NCI-H748 (cell line): ENCODE data around the gene SUGCT.

Experiments used
- DNase-seq: peaks from one replicate; lab custom pipeline; 2025; ENCODE audit not compliant: unreplicated experiment; lab: John Stamatoyannopoulos, UW

Gene SUGCT

GRCh38 chr7:40316176-40316575 is 181.4 kb downstream of the SUGCT start:
- no peak for DNase-seq

- DNase-seq, result no peak
Observed at GRCh38 chr7:40324914-40325313, 190.1 kb downstream of the SUGCT start.

DNA sequence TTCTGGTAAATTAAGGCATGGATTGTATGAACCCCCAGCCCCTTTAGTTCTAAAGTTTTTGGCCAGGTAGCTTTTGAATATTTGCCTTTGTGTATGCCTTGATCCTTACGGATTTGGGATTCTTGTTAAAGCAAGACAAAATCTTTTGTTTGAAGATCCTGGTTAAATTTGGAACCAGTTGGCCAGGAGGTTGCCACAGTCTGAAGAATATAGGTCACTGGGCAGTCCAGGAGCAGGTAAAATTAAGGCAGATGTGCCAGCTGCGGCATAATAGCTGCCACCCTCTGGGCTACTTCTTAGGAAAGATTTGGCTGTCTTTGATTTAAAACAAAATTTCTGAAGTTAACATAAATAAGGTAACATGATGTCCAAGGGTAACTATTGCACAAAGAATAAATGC is 192.3 kb downstream of the SUGCT start:
- no peak for DNase-seq

DNA sequence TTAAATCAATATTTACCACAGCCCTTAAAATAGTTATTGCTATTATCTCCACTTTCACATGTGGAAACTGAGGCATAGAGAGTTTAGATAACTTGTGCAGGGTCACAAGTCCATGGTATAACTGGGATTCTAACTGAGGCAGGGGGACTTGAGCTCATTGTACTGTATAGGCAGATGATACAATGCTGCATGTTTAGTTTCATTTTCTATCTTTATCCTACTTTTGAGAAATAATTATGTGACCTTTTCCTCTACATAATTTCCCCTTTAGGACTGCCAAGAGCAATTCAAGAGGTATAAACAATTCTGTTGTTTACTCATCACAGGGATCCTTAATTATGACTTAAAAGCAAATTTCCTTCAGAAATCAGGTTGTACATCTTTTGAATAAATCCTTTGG is 193.1 kb downstream of the SUGCT start:
- no peak for DNase-seq

GRCh38 chr7:40329601-40330153 is 194.9 kb downstream of the SUGCT start:
- DNase-seq, result peak; percentile 15

GRCh38 chr7:40330408-40330807 is 195.6 kb downstream of the SUGCT start:
- DNase-seq, result no peak

GRCh38 chr7:40331915-40332314 is 197.1 kb downstream of the SUGCT start:
- no peak for DNase-seq

DNA sequence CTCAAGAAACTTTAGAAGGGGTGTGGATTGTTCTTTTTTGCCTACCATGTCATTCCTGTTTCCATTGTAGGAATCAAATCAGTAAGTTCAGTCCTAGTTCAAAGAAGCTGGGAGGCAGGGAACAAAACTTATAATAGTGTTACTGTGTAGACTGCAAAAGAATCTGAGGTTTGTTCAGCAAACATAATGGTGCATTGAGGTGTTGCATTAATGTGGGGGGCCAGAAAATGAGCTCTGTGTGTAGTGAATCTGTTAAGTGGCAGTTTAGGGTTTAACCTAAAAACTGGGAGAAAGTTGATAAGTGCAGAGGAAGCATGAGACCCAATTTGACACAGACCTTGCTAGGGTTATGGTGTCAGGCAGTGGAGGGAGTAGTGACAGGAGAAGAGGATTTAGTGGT is 197.7 kb downstream of the SUGCT start:
- no peak for DNase-seq

DNA sequence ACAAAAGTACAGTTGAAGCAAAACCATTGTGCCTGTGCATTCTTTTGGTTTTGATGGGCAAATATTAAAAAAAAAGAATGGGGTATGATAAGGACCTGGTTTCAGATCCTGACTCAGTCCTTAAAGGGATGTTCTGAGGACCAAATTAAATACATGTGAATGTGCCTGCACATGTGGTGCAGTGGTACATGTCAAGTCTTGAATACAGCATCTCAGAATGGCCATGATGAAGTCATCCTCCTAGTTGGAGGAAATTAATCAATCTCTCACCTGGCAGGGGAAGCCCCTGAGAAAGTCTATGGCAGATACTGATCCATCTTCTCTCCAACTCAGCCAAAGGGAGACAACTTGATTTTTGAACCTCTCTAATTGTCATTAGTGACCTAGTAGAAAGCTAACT is 207.0 kb downstream of the SUGCT start:
- no peak for DNase-seq

DNA sequence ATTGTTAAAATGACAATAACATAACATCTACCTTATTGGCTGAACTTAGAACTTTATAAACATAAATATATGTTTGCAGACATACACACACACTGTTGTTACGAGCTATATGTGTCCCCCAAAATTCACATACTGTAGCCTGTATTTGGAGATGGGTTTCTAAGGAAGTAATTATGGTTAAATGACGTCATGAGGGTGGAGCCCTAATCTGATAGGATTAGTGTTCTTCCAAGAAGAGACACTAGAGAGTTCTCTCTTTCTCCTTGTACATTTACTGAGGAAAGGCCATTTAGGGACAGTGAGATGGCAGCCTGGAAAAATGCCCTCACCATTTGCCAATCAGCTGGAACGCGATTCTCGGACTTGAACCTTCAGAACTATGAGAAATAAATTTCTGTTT is 211.7 kb downstream of the SUGCT start:
- no peak for DNase-seq

GRCh38 chr7:40348126-40348728 is 213.4 kb downstream of the SUGCT start:
- no peak for DNase-seq

DNA sequence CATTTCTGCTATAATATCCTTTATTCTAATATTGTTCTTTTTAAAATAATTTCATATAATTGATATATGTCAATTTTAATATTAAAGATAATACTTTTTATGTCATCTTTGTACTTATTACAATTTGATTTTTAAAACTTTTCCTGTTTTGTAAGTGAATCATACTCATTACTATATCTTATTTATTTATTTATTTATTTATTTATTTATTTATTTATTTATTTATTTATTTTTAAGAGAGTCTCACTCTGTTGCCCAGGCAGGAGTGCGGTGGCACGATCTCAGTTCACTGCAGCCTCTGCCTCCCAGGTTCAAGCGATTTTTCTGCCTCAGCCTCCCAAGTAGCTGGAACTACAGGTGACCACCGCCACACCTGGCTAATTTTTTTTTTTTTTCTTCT is 215.3 kb downstream of the SUGCT start:
- no peak for DNase-seq

GRCh38 chr7:40354711-40355110 is 219.9 kb downstream of the SUGCT start:
- DNase-seq, result no peak

DNA sequence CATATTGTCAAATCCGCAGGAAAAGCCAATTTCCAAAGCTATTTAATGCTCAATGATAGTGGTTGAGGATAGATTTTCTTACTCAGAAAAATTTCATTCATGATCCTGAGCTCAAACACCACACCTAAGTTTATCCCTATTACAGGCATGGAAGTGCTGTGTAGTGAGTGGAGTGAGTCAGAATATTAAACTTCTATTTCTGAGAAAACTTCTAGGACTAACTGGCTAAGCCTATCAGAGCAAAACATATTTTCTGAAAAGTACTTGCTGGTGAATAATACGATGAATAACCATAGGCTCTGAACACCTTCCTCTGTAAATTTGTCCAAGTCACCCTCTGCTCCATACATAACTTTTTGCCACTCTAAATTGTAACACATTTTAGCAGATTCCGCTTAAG is 221.5 kb downstream of the SUGCT start:
- DNase-seq, result no peak

GRCh38 chr7:40356871-40357709 is 222.3 kb downstream of the SUGCT start:
- no peak for DNase-seq

- DNase-seq, result no peak
Observed at GRCh38 chr7:40369641-40370277, 235.0 kb downstream of the SUGCT start.

GRCh38 chr7:40371806-40372440 is 237.1 kb downstream of the SUGCT start:
- no peak for DNase-seq

DNA sequence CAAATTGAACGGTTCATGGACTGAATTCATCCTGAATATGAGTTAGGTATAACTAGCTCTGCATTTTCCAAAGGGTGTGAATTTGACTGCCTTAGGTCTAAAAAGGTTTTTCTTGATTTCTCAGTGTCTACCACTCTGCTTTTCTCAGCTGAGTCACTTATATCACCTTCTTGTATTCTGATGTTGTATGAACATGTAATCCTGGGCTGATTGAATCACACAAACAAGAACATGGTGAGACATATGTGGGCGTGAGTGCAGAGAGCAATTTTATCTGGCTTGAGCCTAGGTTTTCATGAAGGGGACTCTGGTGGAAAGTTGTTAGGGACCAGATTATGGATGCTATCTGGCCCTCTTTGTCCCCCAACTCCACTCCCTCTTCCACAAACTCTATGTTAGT is 239.8 kb downstream of the SUGCT start:
- no peak for DNase-seq

DNA sequence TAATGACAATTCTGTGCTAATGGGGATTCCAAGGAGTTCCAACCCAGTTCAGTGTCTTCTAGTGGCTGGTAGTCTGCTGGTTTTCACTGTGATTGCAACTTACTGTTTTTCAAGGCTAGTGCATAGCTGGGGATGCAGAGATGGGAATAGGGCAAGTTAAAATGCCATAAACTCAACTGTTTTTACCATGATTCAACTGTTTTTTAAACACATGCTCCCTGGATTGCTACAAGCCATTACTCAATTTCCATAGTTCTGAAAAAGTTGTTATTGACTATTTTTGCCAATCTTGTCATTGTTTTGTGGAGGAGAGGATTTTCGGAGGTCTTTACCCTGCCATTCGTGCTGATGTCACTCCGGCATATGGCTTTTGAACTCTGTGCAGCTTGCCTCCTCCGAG is 245.3 kb downstream of the SUGCT start:
- no peak for DNase-seq

GRCh38 chr7:40382145-40382544 is 247.3 kb downstream of the SUGCT start:
- no peak for DNase-seq

GRCh38 chr7:40393660-40394059 is 258.9 kb downstream of the SUGCT start:
- no peak for DNase-seq
